SU-DHL-6 (cell line): ENCODE data around the gene ZNF800.

Source experiments
- H2AFZ ChIP-seq: fragments of 200-600 bp; sonication (generic); 2 replicates; pipeline ENCODE4 v1.6.1; 2014; ENCODE audit warnings: low read depth, mild to moderate bottlenecking, moderate library complexity, mixed read lengths, antibody characterized with exemption, low read length; ENCODE audit not compliant: severe bottlenecking
- H3F3A ChIP-seq: fragments of 200-600 bp; shearing (Covaris generic); 2 replicates; pipeline ENCODE4 v1.6.0; 2016; ENCODE audit warnings: antibody characterized with exemption, mild to moderate bottlenecking; ENCODE audit not compliant: insufficient read depth
- H3K27ac ChIP-seq: fragments of 200-600 bp; sonication (generic); 2 replicates; pipeline ENCODE4 v1.5.1; 2016; ENCODE audit warnings: low read depth, mild to moderate bottlenecking, low read length, moderate library complexity, mixed read lengths
- H3K27me3 ChIP-seq: fragments of 200-600 bp; sonication (generic), shearing (Covaris generic); 2 replicates; pipeline ENCODE4 v1.6.0; 2014; ENCODE audit warnings: mild to moderate bottlenecking, low read length
- H3K36me3 ChIP-seq: fragments of 200-600 bp; sonication (generic); 2 replicates; pipeline ENCODE4 v1.6.1; 2014; ENCODE audit warnings: mild to moderate bottlenecking, low read length, mixed read lengths
- H3K4me2 ChIP-seq: fragments of 300-600, 200-600 bp; shearing (Covaris generic), sonication (generic); 2 replicates; pipeline ENCODE4 v1.6.0; 2014; ENCODE audit warnings: low read length, low read depth, mild to moderate bottlenecking; ENCODE audit not compliant: poor library complexity, severe bottlenecking
- H3K4me3 ChIP-seq: fragments of 200-600 bp; sonication (generic); 2 replicates; pipeline ENCODE4 v1.5.1; 2014; ENCODE audit warnings: antibody characterized with exemption, low read length, mild to moderate bottlenecking, mixed read lengths; ENCODE audit not compliant: insufficient read depth, poor library complexity, severe bottlenecking
- H3K79me2 ChIP-seq: fragments of 200-600 bp; sonication (generic); 2 replicates; pipeline ENCODE4 v1.6.1; 2014; ENCODE audit warnings: mild to moderate bottlenecking, low read length, moderate library complexity; ENCODE audit not compliant: insufficient read depth
- H3K9ac ChIP-seq: fragments of 200-600 bp; sonication (generic); 2 replicates; pipeline ENCODE4 v1.7.0; 2014; ENCODE audit warnings: mild to moderate bottlenecking, low read length
- H3K9me2 ChIP-seq: fragments of 200-600 bp; sonication (generic); replicated peaks from 2 replicates; pipeline ENCODE4 v1.6.1; 2014; ENCODE audit warnings: low read length; ENCODE audit not compliant: insufficient read depth
- H3K9me3 ChIP-seq: fragments of 200-600 bp; sonication (generic); 2 replicates; pipeline ENCODE4 v1.6.1; 2014; ENCODE audit warnings: low read length, mixed read lengths; ENCODE audit not compliant: insufficient read depth
- H4K20me1 ChIP-seq: fragments of 200-600 bp; sonication (generic); 2 replicates; pipeline ENCODE4 v1.6.1; 2014; ENCODE audit warnings: low read depth, mild to moderate bottlenecking, antibody characterized with exemption, low read length, moderate library complexity, mixed read lengths
- CTCF ChIP-seq: fragments of 200-600 bp; sonication (generic); IDR thresholded peaks from one replicate; pipeline ENCODE4 v1.5.1; 2017; ENCODE audit warnings: antibody characterized with exemption, mild to moderate bottlenecking, low read length, moderate library complexity; ENCODE audit not compliant: insufficient read depth, poor library complexity, severe bottlenecking
- EZH2phosphoT487 ChIP-seq: fragments of 200-600 bp; sonication (generic), shearing (Covaris generic); conservative IDR thresholded peaks from 2 replicates; pipeline ENCODE4 v1.6.1; 2018; ENCODE audit warnings: mild to moderate bottlenecking, antibody characterized with exemption, low read length, moderate library complexity, mixed read lengths

Gene ZNF800

DNA sequence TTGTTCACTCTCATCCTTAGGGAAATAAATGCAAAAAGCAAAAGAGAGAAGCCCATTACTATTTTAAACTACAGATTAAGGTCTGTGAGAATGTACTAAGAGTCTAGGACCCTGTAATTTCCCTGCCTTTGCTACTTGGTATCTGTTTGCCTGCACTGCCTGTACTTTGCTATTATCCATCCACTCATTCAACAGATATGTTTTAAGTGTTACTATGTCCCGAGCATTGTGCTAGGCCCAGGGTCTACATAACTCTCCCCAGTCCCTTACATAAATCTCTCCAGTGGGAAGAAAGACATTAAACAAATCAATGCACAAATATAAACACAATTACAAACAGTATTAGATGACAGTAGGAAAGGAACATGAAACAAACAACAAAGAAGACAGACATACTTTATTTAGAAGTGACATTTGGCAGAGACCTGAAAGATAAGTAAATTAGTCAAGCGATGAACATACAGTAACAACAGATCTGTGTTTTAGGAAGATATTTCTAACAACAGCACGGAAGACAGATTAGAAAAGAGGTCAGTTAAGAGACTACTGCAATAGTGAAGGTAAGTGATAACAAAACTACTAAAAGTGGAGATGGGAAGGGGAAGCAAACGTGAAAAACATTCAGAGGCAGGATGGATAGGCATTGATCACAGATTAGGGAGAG, 30.0 kb downstream of the ZNF800 start:
- H3K9ac ChIP-seq, result no peak overlapping the region
- peaks cover 24% of the 10 kb centered on the region; the same call in 1 of the 2 replicates for H3K36me3 ChIP-seq
- H3K27ac ChIP-seq, result no peak overlapping the region
- no peak overlapping the region for H3K4me2 ChIP-seq
- no peaks in the 10 kb centered on the region for H3K27me3 ChIP-seq
- TF ChIP-seq CTCF (no peak), EZH2phosphoT487 (no peak)
- H3K9me2 ChIP-seq, result no peaks in the 10 kb centered on the region
- H3F3A ChIP-seq, result no peaks in the 10 kb centered on the region
- no peak overlapping the region for H2AFZ ChIP-seq
- no peaks in the 10 kb centered on the region for H3K9me3 ChIP-seq
- H4K20me1 ChIP-seq, result peaks cover 19% of the 10 kb centered on the region; the same call in 1 of the 2 replicates
- H3K4me3 ChIP-seq, result no peak overlapping the region
- peaks cover 14% of the 10 kb centered on the region; the same call in 1 of the 2 replicates for H3K79me2 ChIP-seq

DNA sequence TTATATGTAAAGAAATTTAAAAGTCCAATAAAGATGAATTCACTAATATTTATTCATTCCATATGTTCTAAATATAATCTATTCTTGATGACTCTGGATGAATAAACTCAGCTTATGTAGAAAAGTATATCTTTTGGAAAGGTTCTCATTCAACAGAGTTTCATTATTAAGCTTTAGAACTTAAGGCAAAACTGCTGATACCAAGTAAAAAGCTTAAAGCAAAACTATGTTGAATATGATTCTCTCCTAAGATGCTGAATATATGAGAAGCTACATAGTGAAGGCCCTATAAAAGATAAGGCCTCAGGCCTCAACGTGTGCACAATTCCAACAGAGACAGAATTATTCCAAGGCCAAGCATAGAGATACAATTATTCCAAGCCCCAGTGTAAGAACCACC, 30.8 kb downstream of the ZNF800 start:
- peaks cover 31% of the 10 kb centered on the region; the same call in 1 of the 2 replicates for H3K36me3 ChIP-seq
- H4K20me1 ChIP-seq, result peaks cover 15% of the 10 kb centered on the region; the same call in 1 of the 2 replicates
- H3K27me3 ChIP-seq, result no peaks in the 10 kb centered on the region
- H3K4me3 ChIP-seq, result no peak overlapping the region
- H3K9ac ChIP-seq, result no peak overlapping the region
- H3K9me2 ChIP-seq, result no peaks in the 10 kb centered on the region
- H3K27ac ChIP-seq, result no peak overlapping the region
- H3F3A ChIP-seq, result no peaks in the 10 kb centered on the region
- no peaks in the 10 kb centered on the region for H3K9me3 ChIP-seq
- H2AFZ ChIP-seq, result no peak overlapping the region
- H3K79me2 ChIP-seq, result peaks cover 9% of the 10 kb centered on the region; the same call in 1 of the 2 replicates
- no peak overlapping the region for H3K4me2 ChIP-seq
- TF ChIP-seq EZH2phosphoT487, result no peak
- no peak for TF ChIP-seq CTCF

DNA sequence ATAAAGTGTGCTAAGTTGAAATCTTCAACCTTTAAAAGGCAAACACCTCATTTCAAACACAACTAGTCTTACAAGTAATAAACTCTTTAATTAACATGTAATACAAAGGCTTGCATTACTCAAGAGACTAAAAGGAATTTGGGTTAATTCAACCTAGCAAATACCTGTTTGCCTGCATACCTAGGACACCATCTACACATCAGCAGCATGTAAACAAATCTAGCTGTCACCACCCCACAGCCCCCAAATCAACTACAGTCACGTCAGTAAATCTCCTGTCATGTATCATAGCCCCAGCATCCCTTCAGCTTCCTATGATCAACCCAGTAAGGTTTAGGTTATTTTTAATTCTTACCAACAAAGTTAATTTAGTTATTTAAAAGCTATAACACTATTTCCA, 33.5 kb downstream of the ZNF800 start:
- no peak for TF ChIP-seq CTCF
- no peak for TF ChIP-seq EZH2phosphoT487
- Histone ChIP-seq H2AFZ (no peak overlapping the region), H3K9ac (no peak overlapping the region), H3K9me2 (no peaks in the 10 kb centered on the region), H3K27me3 (no peaks in the 10 kb centered on the region), H3K27ac (no peak overlapping the region), H3K9me3 (no peaks in the 10 kb centered on the region), H3K36me3 (peaks cover 37% of the 10 kb centered on the region; the same call in 1 of the 2 replicates), H3K4me2 (no peak overlapping the region), H4K20me1 (peaks cover 17% of the 10 kb centered on the region; the same call in 1 of the 2 replicates), H3K79me2 (no peaks in the 10 kb centered on the region), H3K4me3 (no peak overlapping the region), H3F3A (peaks cover 3% of the 10 kb centered on the region; the same call in 1 of the 2 replicates)
